ENCODE data around the gene CLEC4D.
"Not testable (repeated sequence)": the region's sequence is repeated elsewhere in the genome, so short reads cannot be mapped to it uniquely, and the experiment has no call there.

Gene CLEC4D

GRCh38 chr12:8513256-8513655 is at the start of gene CLEC4D:
Gene CLEC4D, plus strand, starts transcription at chr12:8513503. Its CDS starts 230 bp downstream, at chr12:8513733.
- DNase-seq = no peak

- DNase-seq = no peak
These were observed 47.9 kb upstream of the CLEC4D start for GRCh38 chr12:8465301-8465996.

- DNase-seq = no peak
These were observed 47.1 kb upstream of the CLEC4D start for GRCh38 chr12:8466241-8466640.

GRCh38 chr12:8471090-8471489 is 42.2 kb upstream of the CLEC4D start:
- no peak for DNase-seq

GRCh38 chr12:8475508-8476203 is 37.6 kb upstream of the CLEC4D start:
- DNase-seq = no peak

GRCh38 chr12:8482571-8483061 is 30.7 kb upstream of the CLEC4D start:
- no peak for DNase-seq

- no peak for DNase-seq
These were observed 30.2 kb upstream of the CLEC4D start for GRCh38 chr12:8483079-8483478.

GRCh38 chr12:8491646-8492530 is 21.4 kb upstream of the CLEC4D start:
- no peak for DNase-seq

GRCh38 chr12:8493084-8493483 is 20.2 kb upstream of the CLEC4D start:
- DNase-seq = no peak

- DNase-seq = not testable (repeated sequence)
These were observed 17.6 kb upstream of the CLEC4D start for GRCh38 chr12:8495671-8496070.

GRCh38 chr12:8496074-8496473 is 17.2 kb upstream of the CLEC4D start:
- DNase-seq = not testable (repeated sequence)

GRCh38 chr12:8499616-8500015 is 13.7 kb upstream of the CLEC4D start:
- no peak for DNase-seq

- no peak for DNase-seq
These were observed 11.6 kb upstream of the CLEC4D start for GRCh38 chr12:8501720-8502119.

GRCh38 chr12:8504351-8504750 is 9.0 kb upstream of the CLEC4D start:
- DNase-seq = no peak

GRCh38 chr12:8507596-8507995 is 5.7 kb upstream of the CLEC4D start:
- no peak for DNase-seq

- no peak for DNase-seq
These were observed 5.1 kb upstream of the CLEC4D start for GRCh38 chr12:8508223-8508622.

GRCh38 chr12:8508910-8509841 is 4.1 kb upstream of the CLEC4D start:
- no peak for DNase-seq

GRCh38 chr12:8517971-8518370 is 4.7 kb downstream of the CLEC4D start:
- no peak for DNase-seq

GRCh38 chr12:8519171-8519570 is 5.9 kb downstream of the CLEC4D start:
- DNase-seq = no peak

GRCh38 chr12:8527250-8528130 is 14.2 kb downstream of the CLEC4D start:
- no peak for DNase-seq

- no peak for DNase-seq
These were observed 18.7 kb downstream of the CLEC4D start for GRCh38 chr12:8532045-8532444.
